CD14-positive monocyte (primary cell): ENCODE measurements around the gene ZFAND2B. TPM values are rescaled to one million over a fixed set of nuclear protein-coding genes. Genes with fewer than 3 reads are reported as not detected.

Source experiments
- DNase-seq, 3 donors: peaks; one replicate each; pipeline ENCODE4 v3.0.0-alpha.2; 2011 to 2022
- H2AFZ ChIP-seq: 2 replicates; pipeline ENCODE4 v1.6.0; 2012; ENCODE audit warnings: mild to moderate bottlenecking, low read depth, low read length, inconsistent platforms; ENCODE audit not compliant: insufficient read depth, poor library complexity, severe bottlenecking
- H3K27ac ChIP-seq, 2 donors: 1 replicate in 1 of 2; 2 replicates in 1 of 2; pipeline ENCODE4 v1.5.1; 2012 to 2013; ENCODE audit warnings: low read length in 2 of 2, control low read depth in 1 of 2, inconsistent platforms in 1 of 2, low read depth in 1 of 2, mild to moderate bottlenecking in 1 of 2
- H3K27me3 ChIP-seq, 2 donors: one replicate each; pipeline versions ENCODE4 v1.6.0 to v1.6.1; 2011 to 2013; ENCODE audit warnings: low read length in 2 of 2; ENCODE audit not compliant: control insufficient read depth in 2 of 2, insufficient read depth in 2 of 2
- H3K36me3 ChIP-seq, 2 donors: replicated peaks in 1 of 2; 1 replicate in 1 of 2; 2 replicates in 1 of 2; pipeline versions ENCODE4 v1.5.1 to v1.6.1; 2012 to 2013; ENCODE audit warnings: low read length in 2 of 2, control low read depth in 1 of 2, inconsistent platforms in 1 of 2, mild to moderate bottlenecking in 1 of 2; ENCODE audit not compliant: insufficient read depth in 2 of 2, control insufficient read depth in 1 of 2
- H3K4me1 ChIP-seq, 2 donors: 1 replicate in 1 of 2; 2 replicates in 1 of 2; pipeline versions ENCODE4 v1.5.1 to v1.6.1; 2012 to 2013; ENCODE audit warnings: low read length in 2 of 2, control low read depth in 1 of 2, inconsistent platforms in 1 of 2, mild to moderate bottlenecking in 1 of 2, moderate library complexity in 1 of 2; ENCODE audit not compliant: insufficient read depth in 2 of 2, control insufficient read depth in 1 of 2
- H3K4me2 ChIP-seq: replicated peaks from 2 replicates; pipeline ENCODE3; 2012; ENCODE audit warnings: low read length, moderate library complexity, mild to moderate bottlenecking; ENCODE audit not compliant: poor library complexity, severe bottlenecking; ENCODE audit errors: extremely low read depth
- H3K4me3 ChIP-seq, 3 experiments: fragments of 200-600 bp in 1 of 3; sonication (generic) in 1 of 3; replicated peaks in 1 of 3; 1 replicate in 2 of 3; 2 replicates in 1 of 3; pipeline ENCODE4 v1.5.1; 2011 to 2013; ENCODE audit warnings: low read length in 3 of 3, mild to moderate bottlenecking in 3 of 3, control low read depth in 2 of 3, low read depth in 2 of 3, inconsistent platforms in 1 of 3, moderate library complexity in 1 of 3
- H3K79me2 ChIP-seq: 2 replicates; pipeline ENCODE4 v1.6.0; 2012; ENCODE audit warnings: mild to moderate bottlenecking, control low read depth, inconsistent platforms, low read length, moderate library complexity; ENCODE audit not compliant: insufficient read depth
- H3K9ac ChIP-seq: 2 replicates; pipeline ENCODE4 v1.6.0; 2017; ENCODE audit warnings: low read length, mild to moderate bottlenecking; ENCODE audit not compliant: insufficient read depth, poor library complexity, severe bottlenecking
- H3K9me3 ChIP-seq, 2 donors: replicated peaks in 1 of 2; 1 replicate in 1 of 2; 2 replicates in 1 of 2; pipeline versions ENCODE4 v1.5.1 to v1.6.1; 2012 to 2013; ENCODE audit warnings: low read length in 2 of 2, control low read depth in 1 of 2; ENCODE audit not compliant: control insufficient read depth in 1 of 2, insufficient read depth in 1 of 2
- H4K20me1 ChIP-seq: 2 replicates; pipeline ENCODE4 v1.6.0; 2012; ENCODE audit warnings: mild to moderate bottlenecking, low read length, control low read depth, moderate library complexity; ENCODE audit not compliant: insufficient read depth
- H3K27ac Mint-ChIP-seq, 7 donors: one replicate each; pipeline ENCODE4 v1.8.0; 2020; ENCODE audit warnings: mild to moderate bottlenecking in 7 of 7, mixed read lengths in 7 of 7, moderate library complexity in 6 of 7, inconsistent platforms in 2 of 7
- H3K27me3 Mint-ChIP-seq, 3 donors: one replicate each; pipeline ENCODE4 v1.8.0; 2021 to 2022; ENCODE audit warnings: low read depth in 3 of 3, mild to moderate bottlenecking in 3 of 3, mixed read lengths in 3 of 3, moderate library complexity in 3 of 3, inconsistent platforms in 1 of 3
- H3K36me3 Mint-ChIP-seq, 2 donors: one replicate each; pipeline ENCODE4 v1.8.0; 2020; ENCODE audit warnings: mixed read lengths in 2 of 2, inconsistent platforms in 1 of 2, mild to moderate bottlenecking in 1 of 2
- H3K4me1 Mint-ChIP-seq: one replicate; pipeline ENCODE4 v1.8.0; 2020; ENCODE audit warnings: mild to moderate bottlenecking, mixed read lengths
- H3K4me3 Mint-ChIP-seq, 2 donors: one replicate each; pipeline ENCODE4 v1.8.0; 2020; ENCODE audit warnings: mild to moderate bottlenecking in 2 of 2, mixed read lengths in 2 of 2, moderate library complexity in 1 of 2
- H3K9me3 Mint-ChIP-seq, 7 donors: one replicate each; pipeline ENCODE4 v1.8.0; 2020 to 2022; ENCODE audit warnings: mixed read lengths in 7 of 7, mild to moderate bottlenecking in 6 of 7, moderate library complexity in 6 of 7, inconsistent platforms in 2 of 7
- WGBS: methylation state at CpG from one replicate; pipeline ENCODE4 v1.1.5; 2013; ENCODE audit warnings: missing lambda C conversion rate; ENCODE audit not compliant: insufficient coverage; 5-methylcytosine and 5-hydroxymethylcytosine counted together
- intact Hi-C, 2 donors: fragments of 100-400 bp; cut with micrococcal nuclease; formaldehyde crosslinking; loops; one replicate each; pipeline versions ENCODE4 v1.15.0 to v1.15.1; 2023
- polyA plus RNA-seq, 3 donors: library from polyadenylated mRNA; depleted of rRNA in 1 of 3; unstranded in 2 of 3; stranded (reverse) in 1 of 3; fragments of 300-500 nt in 2 of 3; fragments of >200 nt in 1 of 3; fragmentation: Illumina TruSeq in 2 of 3; gene quantifications; 1 replicate in 2 of 3; 2 replicates in 1 of 3; pipeline ENCODE4 v1.2.3, GENCODE V29; 2012 to 2021
- TF ChIP-seq, protein P1 (sequence below): fragments of 200-600 bp; IDR thresholded peaks from one replicate; pipeline ENCODE4 v1.8.0; 2022; ENCODE audit warnings: antibody characterized with exemption, mild to moderate bottlenecking

ZFAND2B gene
- polyA plus RNA-seq, 3 donors: 45.7 to 98.9 (median 53.2) TPM

DNA sequence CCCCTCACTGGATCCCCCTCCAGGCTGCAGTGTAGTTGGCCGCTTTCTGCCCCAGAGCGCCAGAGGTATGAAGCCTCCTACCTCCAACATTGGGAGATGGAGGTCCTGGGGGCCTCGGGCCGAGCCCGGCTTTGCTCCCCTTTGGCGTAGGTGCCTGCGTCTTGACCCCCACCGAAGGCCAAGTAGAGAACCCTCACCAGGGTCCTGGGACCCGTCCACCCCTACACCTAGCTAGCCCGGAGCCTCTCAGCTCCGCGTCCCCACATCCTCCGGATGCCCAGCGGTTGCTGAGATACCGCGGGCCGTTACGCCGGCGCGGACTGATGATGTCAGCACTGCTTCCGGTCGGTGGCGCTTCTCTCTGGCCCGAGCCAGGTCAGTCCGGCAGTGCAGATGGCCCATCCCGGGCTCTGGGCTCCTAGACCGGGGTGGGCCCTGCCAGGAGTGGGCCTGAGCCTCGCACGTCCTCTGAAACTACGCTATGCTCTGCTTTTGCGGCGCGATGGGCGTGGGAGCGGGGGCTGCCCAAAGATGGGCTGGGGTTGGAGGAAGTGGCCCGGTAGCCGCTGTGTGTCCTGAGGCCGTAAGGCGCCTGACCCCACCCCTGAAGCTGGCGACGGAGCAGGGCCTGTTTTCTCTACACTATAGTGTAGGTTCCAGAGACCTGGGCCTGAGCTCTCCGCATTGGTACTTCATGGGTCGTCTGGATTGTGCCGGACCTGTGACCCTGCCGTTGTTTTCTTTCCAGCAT is 38.7 kb downstream of the ZFAND2B start, which contains the start of the genes GLB1L and STK16:
Gene GLB1L (minus strand): TSS at position 297 of the 751 bp plus-strand sequence. CDS start 1,871 bp downstream, outside the sequence.
Gene STK16 (plus strand): TSS at position 332 of the 751 bp plus-strand sequence. CDS start 521 bp downstream, outside the sequence.
- Mint-ChIP-seq H3K9me3 (no peaks in the 10 kb centered on the region), H3K4me1 (peaks cover 67% of the 10 kb centered on the region), H3K27me3 (peaks cover 0 to 3% (median 1%) of the 10 kb centered on the region in 3 donors), H3K27ac (peak within 1 kb of the TSS; percentile 92 to 97 (median 96)), H3K36me3 (peaks cover 21 to 36% of the 10 kb centered on the region in 2 donors), H3K4me3 (peak within 1 kb of the TSS; percentile 83 to 90)
- peak within 1 kb of the TSS; percentile 87 for H2AFZ ChIP-seq
- peak within 1 kb of the TSS; percentile 72 to 89 for H3K27ac ChIP-seq
- H3K27me3 ChIP-seq: no peaks in the 10 kb centered on the region
- H4K20me1 ChIP-seq: peaks cover 6% of the 10 kb centered on the region
- peaks cover 8 to 22% of the 10 kb centered on the region in 2 donors for H3K36me3 ChIP-seq
- peak within 1 kb of the TSS; percentile 57 to 83 (median 66) for H3K4me3 ChIP-seq
- TF ChIP-seq, protein P1, sequence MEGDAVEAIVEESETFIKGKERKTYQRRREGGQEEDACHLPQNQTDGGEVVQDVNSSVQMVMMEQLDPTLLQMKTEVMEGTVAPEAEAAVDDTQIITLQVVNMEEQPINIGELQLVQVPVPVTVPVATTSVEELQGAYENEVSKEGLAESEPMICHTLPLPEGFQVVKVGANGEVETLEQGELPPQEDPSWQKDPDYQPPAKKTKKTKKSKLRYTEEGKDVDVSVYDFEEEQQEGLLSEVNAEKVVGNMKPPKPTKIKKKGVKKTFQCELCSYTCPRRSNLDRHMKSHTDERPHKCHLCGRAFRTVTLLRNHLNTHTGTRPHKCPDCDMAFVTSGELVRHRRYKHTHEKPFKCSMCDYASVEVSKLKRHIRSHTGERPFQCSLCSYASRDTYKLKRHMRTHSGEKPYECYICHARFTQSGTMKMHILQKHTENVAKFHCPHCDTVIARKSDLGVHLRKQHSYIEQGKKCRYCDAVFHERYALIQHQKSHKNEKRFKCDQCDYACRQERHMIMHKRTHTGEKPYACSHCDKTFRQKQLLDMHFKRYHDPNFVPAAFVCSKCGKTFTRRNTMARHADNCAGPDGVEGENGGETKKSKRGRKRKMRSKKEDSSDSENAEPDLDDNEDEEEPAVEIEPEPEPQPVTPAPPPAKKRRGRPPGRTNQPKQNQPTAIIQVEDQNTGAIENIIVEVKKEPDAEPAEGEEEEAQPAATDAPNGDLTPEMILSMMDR: no peak
- intact Hi-C loops: loop anchor here in 1 of 2 donors (1.0 kb wide), 1 partner anchor 67 kb away; the partner anchor contains the start of gene RETREG2
- WGBS: under 1% methylated on average over 44 of the region's 46 CpGs
- H3K9me3 ChIP-seq: no peaks in the 10 kb centered on the region
- H3K4me2 ChIP-seq: peak within 1 kb of the TSS; percentile 83
- peak within 1 kb of the TSS; percentile 79 for H3K9ac ChIP-seq
- H3K79me2 ChIP-seq: peaks cover 50% of the 10 kb centered on the region
- peaks cover 68 to 70% of the 10 kb centered on the region in 2 donors for H3K4me1 ChIP-seq
- peak; percentile 92 to 93 (median 93) for DNase-seq

DNA sequence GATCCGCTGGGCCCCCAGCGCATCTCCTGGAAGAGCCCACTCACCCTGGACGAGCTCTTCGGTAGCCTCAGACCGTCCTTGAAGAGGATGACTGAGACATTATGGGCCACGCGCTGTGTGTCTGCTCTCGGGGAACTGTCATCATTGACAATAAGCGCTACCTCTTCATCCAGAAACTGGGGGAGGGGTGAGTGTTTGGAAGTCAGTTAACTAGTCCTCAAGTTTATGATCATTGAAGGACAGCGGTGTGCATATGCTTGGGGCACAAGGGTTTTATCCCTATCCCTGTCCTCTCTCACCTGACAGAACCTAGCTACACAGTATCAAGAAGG is 39.3 kb downstream of the ZFAND2B start:
- Mint-ChIP-seq H3K9me3 (no peaks in the 10 kb centered on the region), H3K27ac (peak overlapping the region; percentile 92 to 97 (median 96)), H3K4me3 (peak overlapping the region; percentile 83 to 90), H3K27me3 (peaks cover 0 to 4% (median 1%) of the 10 kb centered on the region in 3 donors), H3K36me3 (peaks cover 24 to 38% of the 10 kb centered on the region in 2 donors), H3K4me1 (peaks cover 73% of the 10 kb centered on the region)
- H3K27me3 ChIP-seq: no peaks in the 10 kb centered on the region
- H3K4me2 ChIP-seq: peak overlapping the region; percentile 83
- H3K27ac ChIP-seq: peak overlapping the region; percentile 72 to 89
- peak overlapping the region; percentile 57 to 83 (median 66) for H3K4me3 ChIP-seq
- H2AFZ ChIP-seq: peak overlapping the region; percentile 87
- H3K9ac ChIP-seq: peak overlapping the region; percentile 79
- H3K79me2 ChIP-seq: peaks cover 55% of the 10 kb centered on the region
- no peaks in the 10 kb centered on the region for H3K9me3 ChIP-seq
- H3K4me1 ChIP-seq: peaks cover 74 to 76% of the 10 kb centered on the region in 2 donors
- TF ChIP-seq, protein P1: no peak
- H3K36me3 ChIP-seq: peaks cover 14 to 27% of the 10 kb centered on the region in 2 donors
- WGBS: 9% methylated on average over 5 of the region's 10 CpGs
- DNase-seq: no peak
- peaks cover 12% of the 10 kb centered on the region for H4K20me1 ChIP-seq
- intact Hi-C loops: loop anchor here in 1 of 2 donors (1.0 kb wide), 1 partner anchor 68 kb away; the partner anchor contains the start of gene RETREG2
